ENCODE data around the gene DUOX2.

DUOX2 gene

DNA sequence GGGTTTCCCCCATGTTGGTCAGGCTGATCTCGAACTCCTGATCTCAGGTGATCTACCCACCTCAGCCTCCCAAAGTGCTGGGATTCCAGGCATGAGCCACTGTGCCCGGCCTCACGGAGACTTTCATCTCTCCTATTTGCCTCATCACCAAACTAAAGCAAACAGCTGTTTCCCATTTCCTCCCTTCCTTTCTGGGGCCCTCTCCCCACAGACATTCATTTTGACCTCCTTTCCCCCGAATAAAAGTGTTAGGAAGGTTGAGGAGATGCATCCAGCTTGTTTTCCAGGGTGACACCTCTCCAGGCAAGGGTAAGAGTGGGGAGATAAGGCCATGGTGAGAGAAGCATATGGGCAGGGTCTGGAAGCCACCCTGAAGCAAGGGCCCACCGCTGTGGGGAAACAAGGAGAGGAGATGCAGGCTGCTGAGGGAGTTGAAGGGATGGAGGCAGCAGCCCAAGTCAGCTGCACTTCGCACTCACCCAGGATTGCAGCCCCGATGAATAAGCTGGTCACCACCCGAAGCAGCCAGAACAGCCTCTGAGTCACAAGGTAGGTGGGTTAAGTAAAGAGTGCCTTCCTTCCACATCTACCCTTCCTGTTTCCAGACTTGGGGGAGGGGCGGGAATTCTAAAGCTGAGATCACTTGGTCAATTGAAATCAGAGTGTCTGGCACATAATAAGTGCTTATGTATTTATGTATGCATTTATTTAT is 7.9 kb upstream of the DUOX2 start:
- no peaks in the 10 kb centered on the region for H3K9me3 ChIP-seq
- H3K27ac ChIP-seq = no peak overlapping the region
- H3K27me3 ChIP-seq = peaks cover 96% of the 10 kb centered on the region
- peaks cover 8 to 13% of the 10 kb centered on the region in 2 experiments for H3K4me1 ChIP-seq (ENCODE audit: control insufficient read depth in 1 of 2, insufficient read depth in 1 of 2, low read depth in 1 of 2, low read length in 1 of 2)
- H3K36me3 ChIP-seq = no peaks in the 10 kb centered on the region
- H3K4me3 ChIP-seq (ENCODE audit: low read depth in 1 of 2, low read length in 1 of 2) = no peak overlapping the region
- TF ChIP-seq, protein P1, sequence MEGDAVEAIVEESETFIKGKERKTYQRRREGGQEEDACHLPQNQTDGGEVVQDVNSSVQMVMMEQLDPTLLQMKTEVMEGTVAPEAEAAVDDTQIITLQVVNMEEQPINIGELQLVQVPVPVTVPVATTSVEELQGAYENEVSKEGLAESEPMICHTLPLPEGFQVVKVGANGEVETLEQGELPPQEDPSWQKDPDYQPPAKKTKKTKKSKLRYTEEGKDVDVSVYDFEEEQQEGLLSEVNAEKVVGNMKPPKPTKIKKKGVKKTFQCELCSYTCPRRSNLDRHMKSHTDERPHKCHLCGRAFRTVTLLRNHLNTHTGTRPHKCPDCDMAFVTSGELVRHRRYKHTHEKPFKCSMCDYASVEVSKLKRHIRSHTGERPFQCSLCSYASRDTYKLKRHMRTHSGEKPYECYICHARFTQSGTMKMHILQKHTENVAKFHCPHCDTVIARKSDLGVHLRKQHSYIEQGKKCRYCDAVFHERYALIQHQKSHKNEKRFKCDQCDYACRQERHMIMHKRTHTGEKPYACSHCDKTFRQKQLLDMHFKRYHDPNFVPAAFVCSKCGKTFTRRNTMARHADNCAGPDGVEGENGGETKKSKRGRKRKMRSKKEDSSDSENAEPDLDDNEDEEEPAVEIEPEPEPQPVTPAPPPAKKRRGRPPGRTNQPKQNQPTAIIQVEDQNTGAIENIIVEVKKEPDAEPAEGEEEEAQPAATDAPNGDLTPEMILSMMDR (IDR thresholded peaks at IDR 0.05) = no peak

DNA sequence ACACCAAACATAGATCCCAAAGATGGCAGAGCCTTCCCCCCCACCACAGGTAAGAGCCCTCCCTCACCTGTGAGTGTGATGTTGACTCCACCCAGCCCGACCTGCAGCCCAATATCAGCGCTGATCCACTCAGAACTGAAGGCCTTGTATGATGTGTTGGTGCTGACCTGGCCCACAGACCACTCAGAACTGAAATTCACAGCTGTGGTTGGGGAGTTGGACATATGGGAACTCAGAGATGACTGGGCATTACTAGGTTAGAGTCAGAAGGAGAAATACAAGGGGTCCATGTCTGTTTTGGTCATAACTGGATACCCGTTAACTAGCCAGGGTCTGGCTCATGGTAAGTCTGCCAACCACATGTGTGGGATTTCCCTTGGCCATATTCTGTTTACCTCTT is 7.0 kb upstream of the DUOX2 start:
- H3K9me3 ChIP-seq = no peaks in the 10 kb centered on the region
- TF ChIP-seq, protein P1 (IDR thresholded peaks at IDR 0.05) = no peak
- H3K4me3 ChIP-seq (ENCODE audit: low read depth in 1 of 2, low read length in 1 of 2) = no peak overlapping the region
- H3K4me1 ChIP-seq (ENCODE audit: control insufficient read depth in 1 of 2, insufficient read depth in 1 of 2, low read depth in 1 of 2, low read length in 1 of 2) = peaks cover 11 to 20% of the 10 kb centered on the region in 2 experiments
- H3K27ac ChIP-seq = no peak overlapping the region
- peaks cover 96% of the 10 kb centered on the region for H3K27me3 ChIP-seq
- H3K36me3 ChIP-seq = no peaks in the 10 kb centered on the region

DNA sequence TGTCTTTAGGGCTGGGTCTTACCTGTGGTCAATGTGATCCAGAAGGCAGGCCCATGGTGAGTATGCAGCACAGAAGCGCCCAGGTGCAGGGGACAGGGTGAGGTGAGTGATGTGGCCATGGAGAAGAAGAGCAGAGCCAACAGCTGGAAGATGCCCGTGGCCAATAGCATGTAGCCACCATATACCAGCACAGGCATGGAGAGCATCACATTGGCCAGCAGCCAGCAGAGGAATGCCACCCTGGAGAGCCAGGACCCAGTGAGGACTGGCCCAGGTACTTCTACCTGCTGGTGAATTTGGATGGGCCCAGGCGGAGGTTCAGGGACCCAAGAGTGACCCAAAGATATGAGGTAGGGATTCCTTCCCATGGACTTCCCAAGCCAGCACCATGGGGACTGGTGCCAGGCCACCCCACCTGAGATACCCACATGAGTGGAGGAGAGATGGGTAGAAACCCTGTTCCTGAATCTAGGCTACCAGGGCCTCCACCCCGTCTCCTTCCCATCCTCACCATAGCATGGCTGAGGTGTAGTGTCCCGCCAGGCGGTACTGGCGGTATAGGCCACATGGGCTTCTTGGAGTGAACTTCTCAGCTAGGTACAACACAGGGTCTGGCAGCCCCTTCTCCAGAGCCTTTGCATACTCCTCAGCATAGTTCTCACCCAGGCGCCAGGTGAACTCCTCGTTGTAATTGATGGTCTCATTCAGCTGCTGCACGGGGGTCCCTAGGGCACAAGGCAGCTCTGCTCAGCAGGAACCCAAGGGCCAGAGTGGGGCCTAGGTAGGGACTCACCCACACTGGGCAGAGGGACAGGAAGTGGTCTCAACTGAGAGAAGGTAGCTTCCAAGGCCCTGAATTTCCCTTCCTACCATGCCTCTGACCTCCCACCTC is 6.4 kb upstream of the DUOX2 start:
- no peak overlapping the region for H3K27ac ChIP-seq
- peaks cover 96% of the 10 kb centered on the region for H3K27me3 ChIP-seq
- H3K4me3 ChIP-seq (ENCODE audit: low read depth in 1 of 2, low read length in 1 of 2) = no peak overlapping the region
- H3K9me3 ChIP-seq = no peaks in the 10 kb centered on the region
- H3K36me3 ChIP-seq = no peaks in the 10 kb centered on the region
- TF ChIP-seq, protein P1 (IDR thresholded peaks at IDR 0.05) = no peak
- peaks cover 11 to 20% of the 10 kb centered on the region in 2 experiments for H3K4me1 ChIP-seq (ENCODE audit: control insufficient read depth in 1 of 2, insufficient read depth in 1 of 2, low read depth in 1 of 2, low read length in 1 of 2)

DNA sequence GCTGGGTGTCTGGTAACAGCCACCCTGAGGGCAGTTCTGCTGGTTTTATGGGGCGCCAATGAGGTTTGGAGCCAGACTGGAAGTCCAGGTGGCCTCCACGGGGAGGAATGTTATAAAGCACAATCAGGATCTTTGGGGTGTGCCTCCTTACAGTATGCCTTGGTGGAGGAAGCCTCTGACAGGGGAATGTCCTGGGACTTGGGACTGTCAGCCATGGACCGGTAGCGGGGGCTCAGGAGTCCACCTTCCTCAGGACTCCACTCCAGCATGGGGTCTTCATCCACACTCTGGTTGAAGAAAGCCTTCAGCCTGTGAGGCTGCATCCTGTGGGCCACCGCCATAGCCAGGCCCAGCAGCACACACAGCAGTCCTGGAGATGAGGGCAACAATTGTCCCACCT is 5.0 kb upstream of the DUOX2 start:
- Histone ChIP-seq H3K27ac (no peak overlapping the region), H3K9me3 (no peaks in the 10 kb centered on the region), H3K4me3 (ENCODE audit: low read depth in 1 of 2, low read length in 1 of 2) (no peak overlapping the region), H3K36me3 (no peaks in the 10 kb centered on the region), H3K4me1 (ENCODE audit: control insufficient read depth in 1 of 2, insufficient read depth in 1 of 2, low read depth in 1 of 2, low read length in 1 of 2) (peaks cover 11 to 20% of the 10 kb centered on the region in 2 experiments), H3K27me3 (peaks cover 97% of the 10 kb centered on the region)
- TF ChIP-seq, protein P1 (IDR thresholded peaks at IDR 0.05) = no peak

DNA sequence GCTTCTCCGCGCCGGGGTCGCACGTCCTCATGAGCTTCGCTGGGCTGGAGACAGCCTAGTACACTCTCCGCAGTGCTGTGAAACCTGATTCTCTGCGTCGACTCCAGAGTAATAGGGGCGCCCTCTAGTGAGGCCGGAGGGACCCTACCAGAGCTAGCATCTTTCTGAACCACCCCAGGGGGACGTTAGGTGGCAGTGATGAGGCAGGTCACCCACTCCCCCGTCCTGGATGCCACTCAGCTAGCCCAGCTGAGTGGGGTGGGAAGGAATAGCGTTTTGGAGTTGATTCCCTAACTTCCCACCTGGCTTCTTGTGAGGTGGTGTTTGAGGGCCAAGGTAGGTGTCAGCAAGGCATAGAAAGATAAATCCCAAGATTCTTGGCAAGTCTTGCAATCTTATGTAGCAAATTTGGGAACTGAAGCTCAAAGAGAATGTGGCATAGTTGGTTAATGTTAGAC is 4.2 kb upstream of the DUOX2 start:
- TF ChIP-seq, protein P1 (IDR thresholded peaks at IDR 0.05) = peak; percentile 97
- Histone ChIP-seq H3K27ac (no peak overlapping the region), H3K36me3 (no peaks in the 10 kb centered on the region), H3K9me3 (no peaks in the 10 kb centered on the region), H3K4me3 (ENCODE audit: low read depth in 1 of 2, low read length in 1 of 2) (peak overlapping the region; percentile 28 to 33), H3K4me1 (ENCODE audit: control insufficient read depth in 1 of 2, insufficient read depth in 1 of 2, low read depth in 1 of 2, low read length in 1 of 2) (peaks cover 11 to 20% of the 10 kb centered on the region in 2 experiments), H3K27me3 (peaks cover 97% of the 10 kb centered on the region)

Data from neutrophil (primary cell).